ENCODE results near the gene BMAL1.

DNA sequence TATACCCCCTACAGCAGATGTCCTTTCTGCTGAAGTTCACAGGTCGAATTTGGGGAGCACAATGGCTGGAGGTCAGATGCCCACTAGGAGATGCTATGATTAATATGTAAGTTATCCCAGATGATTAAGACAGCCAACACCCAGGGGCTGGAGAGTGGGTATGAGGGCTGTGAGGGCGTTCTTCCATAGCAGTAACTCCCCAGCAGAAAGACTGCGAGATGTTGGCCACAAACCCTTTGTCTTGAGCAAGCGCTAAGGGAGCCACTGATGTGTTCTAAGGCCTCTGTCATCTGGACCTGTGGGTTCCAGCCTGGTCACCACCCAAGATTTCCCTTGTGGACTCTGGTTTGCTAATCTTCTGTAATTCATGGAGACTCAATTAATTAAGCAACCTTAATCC is 77.6 kb downstream of the BMAL1 start:
- TF ChIP-seq POLR2A (IDR thresholded peaks at IDR 0.05) = no peak
- TF ChIP-seq, protein P1, sequence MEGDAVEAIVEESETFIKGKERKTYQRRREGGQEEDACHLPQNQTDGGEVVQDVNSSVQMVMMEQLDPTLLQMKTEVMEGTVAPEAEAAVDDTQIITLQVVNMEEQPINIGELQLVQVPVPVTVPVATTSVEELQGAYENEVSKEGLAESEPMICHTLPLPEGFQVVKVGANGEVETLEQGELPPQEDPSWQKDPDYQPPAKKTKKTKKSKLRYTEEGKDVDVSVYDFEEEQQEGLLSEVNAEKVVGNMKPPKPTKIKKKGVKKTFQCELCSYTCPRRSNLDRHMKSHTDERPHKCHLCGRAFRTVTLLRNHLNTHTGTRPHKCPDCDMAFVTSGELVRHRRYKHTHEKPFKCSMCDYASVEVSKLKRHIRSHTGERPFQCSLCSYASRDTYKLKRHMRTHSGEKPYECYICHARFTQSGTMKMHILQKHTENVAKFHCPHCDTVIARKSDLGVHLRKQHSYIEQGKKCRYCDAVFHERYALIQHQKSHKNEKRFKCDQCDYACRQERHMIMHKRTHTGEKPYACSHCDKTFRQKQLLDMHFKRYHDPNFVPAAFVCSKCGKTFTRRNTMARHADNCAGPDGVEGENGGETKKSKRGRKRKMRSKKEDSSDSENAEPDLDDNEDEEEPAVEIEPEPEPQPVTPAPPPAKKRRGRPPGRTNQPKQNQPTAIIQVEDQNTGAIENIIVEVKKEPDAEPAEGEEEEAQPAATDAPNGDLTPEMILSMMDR (IDR thresholded peaks at IDR 0.05) = no peak
- no peak for TF ChIP-seq EP300 (IDR thresholded peaks at IDR 0.05)
- no peak for TF ChIP-seq POLR2AphosphoS5 (IDR thresholded peaks at IDR 0.05)

Measured in suprapubic skin (tissue), 4 donors.